Vagina (tissue), 2 donors: Measurements from ENCODE around the gene SRGAP3.

ENCODE experiments used
- POLR2A ChIP-seq, 2 donors: fragments of 450-650 bp; IDR thresholded peaks; one replicate each; pipeline ENCODE4 v1.6.1; 2017; ENCODE audit warnings: antibody characterized with exemption in 2 of 2, mild to moderate bottlenecking in 2 of 2, moderate library complexity in 2 of 2
- POLR2AphosphoS5 ChIP-seq, 2 donors: sonication (generic); formaldehyde crosslinking; IDR thresholded peaks; one replicate each; pipeline ENCODE4 v1.9.0; 2017; ENCODE audit warnings: antibody characterized with exemption in 2 of 2, mild to moderate bottlenecking in 2 of 2, low read depth in 1 of 2; ENCODE audit not compliant: insufficient read depth in 1 of 2
- TF ChIP-seq, protein P1 (sequence below), 3 experiments: fragments of 450-650 bp in 2 of 3; fragments of 200-600 bp in 1 of 3; sonication (generic) in 1 of 3; IDR thresholded peaks; one replicate each; pipeline ENCODE4 v1.5.1; 2017 to 2019; ENCODE audit warnings: antibody characterized with exemption in 3 of 3, mild to moderate bottlenecking in 2 of 3, moderate library complexity in 2 of 3

DNA sequence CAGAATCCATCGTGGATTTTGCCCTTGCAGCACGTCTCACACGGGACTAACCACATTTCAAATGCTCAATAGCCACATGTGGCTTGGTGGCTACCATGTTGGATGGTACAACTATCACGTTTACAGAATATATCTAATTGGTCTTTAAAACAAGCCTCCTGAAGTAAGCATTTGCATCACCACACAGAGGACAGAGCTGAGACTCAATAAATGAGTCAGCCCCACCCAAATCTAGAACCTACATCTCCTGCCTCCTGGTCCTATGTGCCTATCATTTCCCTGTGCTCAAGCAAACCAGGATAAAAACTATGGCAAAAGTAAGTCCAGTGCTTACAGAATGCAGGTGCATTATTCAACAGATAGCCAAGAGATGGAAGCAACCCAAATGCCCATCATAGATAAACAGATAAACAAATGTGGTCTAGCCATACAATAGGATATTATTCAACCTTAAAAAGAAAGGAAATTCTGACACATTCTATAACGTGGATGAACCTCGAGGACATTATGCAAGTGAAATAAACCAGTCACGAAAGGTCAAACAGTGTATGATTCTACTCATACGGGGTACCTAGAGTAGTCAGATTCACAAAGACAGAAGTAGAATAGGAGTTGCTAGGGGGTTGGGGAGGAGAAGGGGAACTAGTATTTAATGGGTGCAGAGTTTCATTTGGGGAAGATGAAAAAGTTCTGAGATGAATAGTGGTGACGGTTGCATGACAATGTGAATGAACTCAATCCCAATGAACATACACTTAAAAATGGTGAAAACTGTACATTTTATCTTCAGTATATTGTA lies 43.9 kb downstream of the SRGAP3 start:
- TF ChIP-seq, protein P1, sequence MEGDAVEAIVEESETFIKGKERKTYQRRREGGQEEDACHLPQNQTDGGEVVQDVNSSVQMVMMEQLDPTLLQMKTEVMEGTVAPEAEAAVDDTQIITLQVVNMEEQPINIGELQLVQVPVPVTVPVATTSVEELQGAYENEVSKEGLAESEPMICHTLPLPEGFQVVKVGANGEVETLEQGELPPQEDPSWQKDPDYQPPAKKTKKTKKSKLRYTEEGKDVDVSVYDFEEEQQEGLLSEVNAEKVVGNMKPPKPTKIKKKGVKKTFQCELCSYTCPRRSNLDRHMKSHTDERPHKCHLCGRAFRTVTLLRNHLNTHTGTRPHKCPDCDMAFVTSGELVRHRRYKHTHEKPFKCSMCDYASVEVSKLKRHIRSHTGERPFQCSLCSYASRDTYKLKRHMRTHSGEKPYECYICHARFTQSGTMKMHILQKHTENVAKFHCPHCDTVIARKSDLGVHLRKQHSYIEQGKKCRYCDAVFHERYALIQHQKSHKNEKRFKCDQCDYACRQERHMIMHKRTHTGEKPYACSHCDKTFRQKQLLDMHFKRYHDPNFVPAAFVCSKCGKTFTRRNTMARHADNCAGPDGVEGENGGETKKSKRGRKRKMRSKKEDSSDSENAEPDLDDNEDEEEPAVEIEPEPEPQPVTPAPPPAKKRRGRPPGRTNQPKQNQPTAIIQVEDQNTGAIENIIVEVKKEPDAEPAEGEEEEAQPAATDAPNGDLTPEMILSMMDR (IDR thresholded peaks at IDR 0.05) = no peak
- TF ChIP-seq POLR2A (IDR thresholded peaks at IDR 0.05) (no peak), POLR2AphosphoS5 (IDR thresholded peaks at IDR 0.05; ENCODE audit: insufficient read depth in 1 of 2, low read depth in 1 of 2) (no peak)
